Measurements from ENCODE around the gene TOMT.

- no peak for TF ChIP-seq CTCF (IDR thresholded peaks at IDR 0.05)
- TF ChIP-seq EZH2phosphoT487 (IDR thresholded peaks at IDR 0.05), result no peak
- TF ChIP-seq EZH2 (IDR thresholded peaks at IDR 0.05), result no peak
Observed at GRCh38 chr11:72075756-72076155, 30.0 kb upstream of the TOMT start.

Data from neural progenitor cell (in vitro differentiated cells).